HUDEP-2 (cell line): ENCODE measurements around the gene EYS.
A peak's percentile ranks its signal among the peaks of the same experiment; 100 is the strongest.
"Not testable (repeated sequence)": the region's sequence is repeated elsewhere in the genome, so short reads cannot be mapped to it uniquely, and the experiment has no call there.

ENCODE experiments used
- DNase-seq, 76 experiments: peaks; one replicate each; lab custom pipeline; 2025; ENCODE audit not compliant: unreplicated experiment in 76 of 76; lab: John Stamatoyannopoulos, UW

The EYS gene

GRCh38 chr6:64266351-64266821 is 1440.6 kb downstream of the EYS start:
- no peak for DNase-seq

- DNase-seq = no peak
These were observed 1443.2 kb downstream of the EYS start for GRCh38 chr6:64263778-64264177.

- no peak for DNase-seq
These were observed 1447.7 kb downstream of the EYS start for GRCh38 chr6:64259372-64259771.

DNA sequence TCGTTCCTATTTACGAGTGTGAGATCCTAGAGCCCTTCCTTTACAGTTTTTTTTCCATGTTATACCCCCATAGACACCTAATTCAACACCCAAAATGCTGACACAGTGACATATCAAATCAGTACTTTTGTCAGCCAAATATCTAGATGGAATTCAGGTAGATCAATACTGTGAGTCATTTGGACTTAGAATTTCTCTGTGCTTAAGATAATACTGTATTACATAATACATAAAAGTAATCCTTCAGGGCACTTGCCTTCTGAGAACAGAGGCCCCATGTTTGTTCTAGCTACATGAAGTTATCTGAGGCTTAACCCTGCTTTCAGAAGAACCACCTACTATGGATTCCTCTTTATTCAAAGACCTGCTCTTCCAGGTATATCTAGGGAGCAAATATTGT is 1448.3 kb downstream of the EYS start:
- no peak for DNase-seq

GRCh38 chr6:64258302-64258701 is 1448.7 kb downstream of the EYS start:
- no peak for DNase-seq

DNA sequence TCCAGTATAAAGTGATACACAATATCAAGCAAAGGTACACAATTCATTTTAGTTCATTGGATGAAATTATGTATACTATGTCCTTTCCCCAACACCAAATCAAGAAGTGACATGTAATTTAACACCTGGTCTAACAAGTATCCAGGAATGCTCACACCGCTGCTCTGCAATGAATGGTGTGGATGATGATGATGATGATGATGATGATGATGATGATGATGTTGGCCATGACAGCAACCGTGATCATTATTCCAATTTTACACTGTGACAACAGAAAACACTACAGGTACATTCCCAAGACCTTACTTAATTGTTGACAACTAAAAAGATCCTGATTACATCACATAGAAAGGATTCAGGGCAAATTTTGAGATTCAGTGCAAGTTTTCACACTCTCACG is 1449.4 kb downstream of the EYS start:
- DNase-seq = no peak

- no peak for DNase-seq
These were observed 1450.5 kb downstream of the EYS start for GRCh38 chr6:64256483-64256882.

DNA sequence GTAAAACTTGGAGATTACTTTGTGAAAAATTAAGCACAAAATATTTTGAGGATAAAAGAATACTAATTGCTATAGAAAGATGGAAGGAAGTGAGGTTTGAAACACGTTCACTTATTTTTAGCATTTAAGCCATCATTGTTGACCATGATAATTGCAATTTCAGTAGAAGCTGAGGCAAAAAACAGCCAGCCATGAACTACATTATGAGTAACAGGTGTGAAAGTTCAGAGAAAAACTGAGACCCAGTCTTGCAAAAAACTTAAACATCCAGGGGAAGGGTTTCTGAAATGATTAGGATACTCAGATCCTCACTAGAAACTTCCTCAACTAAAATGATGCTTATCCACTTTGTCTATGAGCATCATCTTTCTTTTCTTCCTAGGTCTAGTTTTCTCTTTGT is 1452.0 kb downstream of the EYS start:
- no peak for DNase-seq

DNA sequence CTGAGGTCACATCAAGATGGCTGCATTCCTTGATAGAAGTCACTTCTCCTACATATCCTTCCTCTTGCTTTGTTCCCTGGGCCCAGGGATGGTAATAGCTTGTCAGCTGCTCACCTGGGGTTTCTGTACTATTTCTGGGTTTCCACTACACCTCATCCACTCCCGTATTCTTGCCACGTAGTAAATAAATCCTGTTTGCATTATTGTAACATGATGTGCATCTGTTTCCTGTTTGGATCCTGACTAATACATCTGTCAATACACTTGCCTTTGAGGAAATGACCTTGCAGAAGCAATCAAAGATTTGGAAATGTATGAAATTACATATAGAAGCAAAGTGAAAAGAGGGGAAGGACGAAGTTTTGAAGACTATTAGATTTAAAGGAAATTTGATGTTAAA is 1452.5 kb downstream of the EYS start:
- no peak for DNase-seq

DNA sequence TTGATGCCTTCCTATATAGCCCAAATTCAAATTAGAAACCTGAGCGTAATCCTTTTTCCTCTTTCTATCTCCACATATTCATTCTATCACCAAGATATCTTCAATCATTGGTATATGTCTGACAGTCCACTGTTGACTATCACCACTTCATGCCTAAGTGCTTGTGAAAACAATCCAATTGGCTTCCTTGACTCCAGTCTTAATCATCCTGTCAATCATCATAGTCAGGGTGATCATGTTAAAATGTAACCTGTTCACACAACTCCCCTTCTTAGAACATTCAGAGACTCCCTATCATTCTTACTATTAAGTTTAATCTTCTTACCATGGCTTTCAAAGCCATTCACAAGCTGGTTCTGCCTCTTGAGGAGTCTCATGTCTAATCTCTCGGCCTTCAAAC is 1454.8 kb downstream of the EYS start:
- DNase-seq = no peak

DNA sequence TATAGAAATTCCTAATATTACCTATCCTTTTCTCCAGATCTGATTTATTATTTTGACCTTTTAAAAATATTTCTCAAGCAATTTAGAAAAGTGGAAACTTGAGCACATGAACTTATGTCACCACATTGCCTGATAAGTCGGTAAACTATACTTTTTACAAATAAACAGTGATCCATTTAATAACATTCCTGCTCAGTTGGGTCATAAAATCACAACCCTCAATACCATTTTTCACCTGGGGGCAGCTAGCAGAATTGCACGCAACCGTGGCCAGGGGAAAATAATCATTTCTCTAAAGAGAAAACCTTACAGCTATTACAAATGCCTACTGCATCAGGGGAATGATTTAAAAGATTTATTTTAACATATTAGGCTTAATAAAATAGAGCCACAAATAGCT is 1456.9 kb downstream of the EYS start:
- DNase-seq = no peak

GRCh38 chr6:64249115-64249514 is 1457.9 kb downstream of the EYS start:
- no peak for DNase-seq

DNA sequence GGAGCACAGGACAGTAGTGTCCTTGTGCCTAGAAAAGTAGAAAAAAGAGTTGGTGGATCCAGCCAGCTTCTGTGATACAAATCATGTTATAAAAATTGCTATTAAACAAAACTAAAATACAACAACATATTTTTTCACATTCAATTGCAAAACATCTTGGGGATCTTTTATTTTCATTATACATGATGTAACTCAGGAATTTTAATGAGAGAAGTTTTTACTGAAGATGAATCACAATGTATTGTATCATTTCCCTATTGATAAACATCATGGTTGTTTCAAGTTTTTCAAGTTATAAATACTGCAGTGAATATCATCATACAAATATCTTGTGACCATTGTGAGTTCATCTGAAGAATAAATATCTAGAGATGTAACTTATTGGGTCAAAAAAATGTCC is 1463.4 kb downstream of the EYS start:
- DNase-seq = no peak

- DNase-seq = not testable (repeated sequence)
These were observed 1468.1 kb downstream of the EYS start for GRCh38 chr6:64238908-64239307.

GRCh38 chr6:64238071-64238470 is 1469.0 kb downstream of the EYS start:
- no peak for DNase-seq

GRCh38 chr6:64233746-64234145 is 1473.3 kb downstream of the EYS start:
- no peak for DNase-seq

- DNase-seq = no peak
These were observed 1475.1 kb downstream of the EYS start for GRCh38 chr6:64231928-64232327.

GRCh38 chr6:64230530-64230929 is 1476.5 kb downstream of the EYS start:
- DNase-seq = no peak

DNA sequence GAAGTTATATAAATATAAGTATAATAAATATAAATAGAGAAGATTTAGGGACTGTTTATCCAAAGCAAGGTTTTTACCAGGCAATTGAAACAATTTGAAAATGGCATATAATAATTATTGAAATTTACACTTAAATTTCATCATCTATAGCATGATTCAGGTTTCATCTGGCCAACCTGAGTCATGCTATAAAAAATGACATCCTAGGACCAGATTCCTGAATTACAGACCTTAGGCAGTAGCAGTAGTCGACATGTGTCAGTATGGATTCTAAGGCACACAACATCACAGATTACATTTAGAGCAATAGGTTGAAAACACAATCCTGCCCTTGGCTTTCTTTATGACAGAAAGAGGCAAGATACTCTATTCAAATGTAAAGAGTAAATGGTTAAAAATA is 1479.2 kb downstream of the EYS start:
- no peak for DNase-seq

DNA sequence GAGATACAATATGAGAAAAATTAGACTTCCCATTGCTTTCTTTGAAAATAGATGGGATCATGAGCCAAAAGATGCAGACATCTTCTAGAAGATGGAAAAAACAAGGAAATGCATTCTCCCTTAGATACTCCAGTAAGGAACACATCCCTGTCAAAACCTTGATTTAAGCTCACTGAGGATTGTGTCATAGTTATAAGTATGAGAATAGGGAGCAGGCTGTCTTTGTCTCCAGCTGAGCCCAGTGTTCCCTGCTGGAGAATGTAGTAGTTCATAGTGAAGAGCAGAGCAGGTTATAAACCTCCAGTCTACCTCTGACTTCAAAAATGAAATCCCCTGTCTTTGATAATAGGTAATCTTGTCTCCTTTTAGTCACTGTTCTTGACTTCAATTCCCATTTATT is 1481.5 kb downstream of the EYS start:
- no peak for DNase-seq

DNA sequence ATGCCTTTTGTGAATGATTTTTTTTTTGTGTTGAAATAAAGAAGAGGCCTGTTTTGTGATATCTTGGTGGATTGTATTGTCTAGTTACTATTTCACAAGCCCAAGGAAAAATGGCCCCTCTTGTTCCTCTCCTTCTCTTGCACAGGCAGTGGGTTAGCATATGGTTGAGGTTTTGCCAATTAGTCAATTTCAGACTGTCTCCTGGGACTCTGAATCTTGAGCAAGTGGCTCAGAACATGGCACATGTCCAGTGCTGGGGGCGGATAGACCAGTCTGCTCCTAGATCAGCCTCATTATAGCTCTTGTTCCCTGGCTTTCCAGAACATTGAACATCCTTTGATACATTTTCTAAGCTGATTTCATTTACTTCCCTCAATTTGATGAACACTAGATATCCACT is 1482.2 kb downstream of the EYS start:
- DNase-seq = no peak

- DNase-seq = peak in 1 of 76 experiments; percentile 5
These were observed 1485.2 kb downstream of the EYS start for GRCh38 chr6:64221776-64222175.

DNA sequence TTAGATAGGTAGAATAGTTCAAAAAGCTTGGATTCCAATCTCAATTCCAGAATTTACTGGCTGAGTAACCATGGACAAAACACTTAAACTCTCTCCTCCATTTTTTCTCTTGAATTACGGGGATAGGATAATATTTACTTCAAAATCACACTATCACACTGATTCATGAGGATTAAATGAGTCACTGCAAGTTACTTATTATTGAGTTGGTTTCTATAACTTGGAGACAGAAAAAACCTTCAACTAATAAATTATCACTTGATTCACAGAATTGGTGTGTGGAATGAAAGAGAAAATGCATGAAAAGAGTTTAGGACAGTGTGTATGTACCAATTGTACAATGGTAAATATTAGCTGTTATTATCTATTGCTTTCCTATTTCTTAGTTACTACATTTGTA is 1486.2 kb downstream of the EYS start:
- DNase-seq = no peak
